Stimulated activated CD4-positive, alpha-beta T cell treated with anti-CD3 and anti-CD28 coated beads, Interleukin-12 subunit alpha, Interleukin-12 subunit beta, amount 100 ng/mL, for 48 hours (primary cell): Measurements from ENCODE around the gene DOCK1.

ENCODE experiments used
- DNase-seq, 3 donors: peaks; one replicate each; pipeline ENCODE4 v3.0.0-alpha.2; 2020; ENCODE audit warnings: low read depth in 2 of 3, low spot score in 1 of 3

DOCK1 gene

DNA sequence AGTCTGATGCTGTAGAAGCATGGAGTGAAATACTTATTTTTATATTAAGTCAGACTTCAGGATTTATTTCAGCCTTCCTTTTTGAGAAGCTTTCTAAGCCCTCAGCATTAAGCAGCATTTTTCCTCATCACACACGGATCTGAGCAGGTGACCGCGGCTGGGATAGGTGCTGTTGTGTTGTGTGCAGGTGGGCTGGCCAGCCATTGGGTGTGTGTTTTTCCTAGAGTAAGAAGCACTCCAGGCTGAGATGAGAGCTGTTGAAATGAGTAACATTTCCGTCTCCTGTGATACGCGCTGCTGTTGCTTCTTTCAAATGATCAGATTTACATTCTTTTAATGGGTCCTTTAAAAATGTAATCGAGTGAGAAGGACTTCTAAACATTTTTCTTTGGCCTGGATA is 227.2 kb downstream of the DOCK1 start:
- no peak for DNase-seq

DNA sequence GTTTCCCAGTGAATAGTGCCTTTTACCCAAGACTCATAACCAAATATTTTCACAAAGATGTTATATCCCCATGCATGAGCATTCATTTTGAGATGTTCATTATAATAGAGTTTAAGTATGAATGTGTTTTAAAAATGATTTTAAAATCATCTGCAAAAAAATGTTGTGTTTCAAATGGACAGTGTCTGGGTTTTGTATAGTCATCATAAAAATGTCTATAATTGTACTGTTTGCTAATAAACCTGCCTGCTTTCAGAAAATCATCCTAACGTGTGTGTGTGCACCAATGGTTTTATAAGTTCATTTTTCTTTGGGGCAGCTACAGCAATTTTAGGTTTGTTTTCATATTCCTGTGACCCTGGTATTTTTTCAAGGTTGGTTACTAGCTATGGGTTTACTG is 228.0 kb downstream of the DOCK1 start:
- no peak for DNase-seq

DNA sequence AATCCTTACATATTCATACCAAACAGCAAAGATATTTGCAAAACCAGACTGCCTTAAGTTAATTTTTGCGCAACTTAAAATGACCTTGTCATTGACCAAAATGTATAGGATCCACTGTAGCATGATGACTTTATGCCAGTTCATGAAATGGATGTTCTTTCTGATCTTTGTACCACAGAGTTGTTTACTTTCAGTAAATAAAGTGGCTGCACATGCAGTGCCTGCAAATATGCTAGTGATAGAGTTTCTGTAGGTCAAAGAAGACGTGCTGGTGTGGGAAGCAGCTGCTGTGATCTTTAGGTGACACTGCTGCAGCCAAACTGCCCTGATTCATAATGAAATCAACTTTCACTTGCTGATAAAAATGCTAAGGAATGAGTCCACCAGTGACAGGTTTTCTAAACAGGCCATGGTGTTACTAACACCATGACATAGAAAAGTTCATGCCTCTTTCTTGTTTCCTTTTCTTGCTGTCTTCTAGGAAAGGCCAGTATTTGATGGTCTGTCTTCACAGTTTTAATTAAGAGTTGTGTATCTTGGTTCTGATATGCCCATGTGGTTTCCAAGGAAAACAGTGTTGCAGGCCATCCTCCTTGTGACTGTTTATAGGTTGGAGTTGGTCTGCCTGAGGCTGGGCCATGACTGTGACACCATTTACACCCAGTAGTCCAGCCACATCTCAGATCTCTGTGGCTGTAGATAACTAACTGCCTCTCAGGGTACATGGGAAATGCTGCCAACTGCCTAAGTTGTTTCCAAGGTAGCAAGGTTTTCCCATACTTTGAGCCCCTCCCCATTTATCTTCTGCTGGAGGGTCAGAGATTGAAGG is 228.7 kb downstream of the DOCK1 start:
- no peak for DNase-seq

DNA sequence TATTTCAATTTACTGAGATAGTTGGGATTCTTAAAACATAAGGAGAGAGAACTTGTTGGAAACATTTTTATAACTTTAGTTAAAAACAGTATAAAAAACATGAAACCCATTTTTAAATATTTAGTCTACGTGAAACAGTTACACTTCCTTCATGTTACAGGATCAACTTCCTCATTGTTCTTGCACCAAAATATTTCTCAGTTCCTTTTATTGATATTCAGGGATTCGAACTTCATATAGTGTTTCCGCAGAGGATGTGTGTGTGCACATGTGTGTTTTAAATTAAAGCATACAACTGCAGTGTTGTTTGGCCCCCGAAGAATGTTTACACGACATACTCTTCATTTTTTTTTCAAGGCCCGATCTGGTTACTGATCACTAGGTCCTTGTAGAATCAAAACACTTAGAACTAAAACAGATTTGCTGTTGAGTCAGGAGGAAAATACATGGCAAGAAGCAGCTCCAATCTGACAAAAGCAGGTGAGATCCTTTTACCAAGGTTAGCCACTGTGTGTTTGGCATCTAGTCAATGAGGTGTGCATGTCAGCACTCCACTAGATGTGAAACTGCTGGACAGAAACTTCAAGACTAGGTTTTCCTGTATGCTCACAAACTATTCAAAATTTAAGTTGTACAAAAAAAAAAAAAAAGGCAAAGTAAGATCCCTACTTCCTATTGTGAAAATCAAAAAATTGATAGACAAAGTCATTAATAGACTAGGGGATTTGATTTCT is 230.8 kb downstream of the DOCK1 start:
- no peak for DNase-seq

DNA sequence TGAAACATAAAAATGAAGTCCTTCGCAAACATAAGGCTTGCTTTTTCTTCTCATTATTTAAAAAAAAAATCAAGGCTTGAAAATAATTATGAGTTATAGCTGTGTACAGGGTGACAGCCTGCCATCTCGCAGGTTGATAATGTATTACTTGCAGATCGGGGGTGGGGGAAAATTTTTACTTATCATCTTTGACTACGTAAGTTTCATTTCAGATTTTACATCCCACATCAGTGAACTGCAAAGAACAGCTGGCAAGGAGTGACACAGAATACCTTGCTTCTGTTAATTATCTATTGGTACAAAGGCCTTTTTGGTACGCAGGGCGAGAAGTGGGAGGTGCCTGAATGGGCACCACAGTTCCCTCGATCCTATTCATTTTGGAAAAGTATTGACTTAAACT is 232.2 kb downstream of the DOCK1 start:
- no peak for DNase-seq

DNA sequence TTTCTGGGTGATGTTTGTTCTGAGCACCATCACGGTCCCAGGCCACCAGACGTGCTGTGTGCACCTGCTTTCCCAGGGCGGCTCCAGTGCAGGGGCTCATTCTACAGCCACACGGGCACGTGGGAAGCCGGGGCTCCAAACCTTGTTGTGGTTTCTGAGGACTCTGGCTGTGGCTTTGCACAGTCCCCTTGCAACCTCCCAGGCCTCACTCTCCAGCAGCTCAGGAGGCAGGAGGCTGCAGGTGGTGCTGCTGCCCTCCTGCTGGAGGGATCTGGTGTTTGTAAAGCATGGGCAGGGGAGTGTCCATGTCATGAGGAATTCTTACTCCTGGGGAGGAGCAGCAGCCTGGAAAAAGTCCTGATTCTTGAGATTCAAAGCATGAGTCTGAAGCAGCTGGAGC is 236.9 kb downstream of the DOCK1 start:
- no peak for DNase-seq

DNA sequence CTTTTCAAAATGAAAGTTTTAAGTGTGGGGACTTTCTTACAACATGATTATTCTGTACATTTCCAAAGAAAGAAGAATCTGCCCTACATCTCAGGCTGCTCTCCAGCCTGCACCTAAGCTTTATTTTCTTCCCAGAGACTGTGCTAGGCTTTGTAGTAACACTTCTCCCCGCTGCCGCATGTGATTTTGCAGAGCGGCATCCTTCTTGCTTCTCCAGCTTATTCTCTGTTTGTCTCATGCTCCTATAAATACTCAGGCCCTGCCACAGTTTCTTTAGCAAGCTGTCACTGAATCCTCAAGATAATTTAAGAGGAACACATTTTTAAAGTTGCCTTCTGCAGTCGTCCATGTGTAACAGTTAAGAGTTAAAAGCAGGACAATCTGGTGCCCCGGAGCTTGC is 237.6 kb downstream of the DOCK1 start:
- no peak for DNase-seq

DNA sequence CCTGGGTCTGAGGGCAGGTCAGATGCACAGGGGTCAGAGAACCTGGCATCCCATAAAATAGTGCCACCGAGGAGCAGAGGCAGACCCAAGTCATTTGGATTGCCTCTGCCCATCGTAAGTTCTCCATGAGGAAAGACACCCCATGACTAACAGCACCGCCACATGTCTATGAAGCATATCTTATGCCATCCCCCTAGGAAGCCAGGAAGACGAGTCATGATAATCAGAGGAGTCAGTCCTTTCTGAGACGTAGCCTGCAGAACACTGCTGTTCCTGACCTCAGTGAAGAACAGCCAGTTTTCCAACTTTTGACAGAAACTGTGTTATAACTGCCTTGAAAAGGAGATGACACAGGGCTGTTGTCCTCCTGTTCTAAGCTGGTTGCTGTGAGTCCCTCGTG is 239.9 kb downstream of the DOCK1 start:
- no peak for DNase-seq

DNA sequence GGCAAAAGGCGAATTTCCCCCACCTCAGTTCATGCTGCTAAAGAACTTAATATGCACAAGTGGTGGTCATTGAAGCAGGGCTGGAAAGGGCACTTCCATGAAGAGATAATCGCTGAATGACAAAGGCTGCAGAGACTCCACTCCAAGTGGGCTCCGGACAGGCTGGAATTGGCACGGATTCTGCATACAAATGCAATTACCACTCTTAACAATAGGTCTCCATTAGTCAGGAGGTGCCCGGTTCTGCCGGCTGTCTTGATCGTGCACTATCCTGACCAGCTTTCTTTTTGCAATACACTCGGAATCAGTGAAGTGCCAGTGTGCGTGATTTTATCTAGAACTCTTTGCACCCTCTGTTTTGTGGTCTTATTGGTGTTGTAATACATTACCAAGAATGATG is 241.4 kb downstream of the DOCK1 start:
- DNase-seq, result no peak

DNA sequence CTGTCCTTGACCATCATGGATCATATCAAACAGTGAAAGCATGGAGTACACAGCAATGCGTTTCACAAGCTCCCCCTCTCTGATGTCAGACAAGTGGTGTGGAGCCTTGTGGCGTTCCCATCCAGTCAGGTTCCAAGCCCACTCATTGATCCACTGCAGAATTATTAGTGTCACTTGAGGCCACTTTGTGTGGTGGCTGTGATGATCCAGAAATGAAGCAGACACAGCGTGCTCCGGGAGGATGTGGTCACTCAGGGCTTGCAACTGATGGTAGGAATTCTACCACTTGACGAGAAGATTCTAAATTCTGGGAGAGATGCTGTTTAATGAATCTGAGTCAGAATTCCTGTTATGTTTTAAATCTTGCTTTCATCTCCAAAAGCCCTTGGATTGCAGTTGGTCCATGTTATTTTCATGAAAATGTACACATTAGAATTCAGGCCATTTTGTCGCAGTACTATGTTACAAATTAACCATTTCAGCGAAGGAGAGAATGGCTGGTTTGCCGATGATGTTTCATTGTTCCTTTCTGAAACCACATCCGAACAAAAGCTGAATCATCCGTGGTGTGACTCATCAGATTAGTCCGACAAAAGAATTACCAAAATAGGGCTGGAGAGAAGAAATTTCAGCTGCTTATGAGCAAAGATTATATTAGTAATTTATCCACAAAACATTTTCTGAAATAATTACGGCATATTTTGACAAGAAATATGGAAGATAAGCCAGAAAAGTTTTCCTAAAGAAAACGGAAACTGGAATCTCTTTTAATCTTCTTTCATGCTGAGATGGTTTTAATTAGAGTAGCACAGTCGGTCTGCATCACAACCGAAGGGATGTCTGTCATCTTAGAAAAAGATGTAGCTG is 243.1 kb downstream of the DOCK1 start:
- no peak for DNase-seq

DNA sequence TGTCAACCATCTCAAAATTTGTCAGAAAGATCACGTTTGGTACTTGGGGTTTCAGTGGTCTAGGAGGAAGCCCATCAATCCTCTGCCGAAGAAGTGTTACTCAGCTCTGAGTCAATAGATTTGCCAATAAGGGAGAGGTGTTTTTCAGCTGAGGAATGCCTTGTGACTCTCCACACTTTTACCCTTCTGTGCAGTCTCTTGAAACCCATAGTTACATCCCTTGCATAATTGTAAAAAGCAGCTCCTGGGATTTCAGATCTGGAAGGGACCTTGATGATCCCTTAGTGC is 243.6 kb downstream of the DOCK1 start:
- no peak for DNase-seq

DNA sequence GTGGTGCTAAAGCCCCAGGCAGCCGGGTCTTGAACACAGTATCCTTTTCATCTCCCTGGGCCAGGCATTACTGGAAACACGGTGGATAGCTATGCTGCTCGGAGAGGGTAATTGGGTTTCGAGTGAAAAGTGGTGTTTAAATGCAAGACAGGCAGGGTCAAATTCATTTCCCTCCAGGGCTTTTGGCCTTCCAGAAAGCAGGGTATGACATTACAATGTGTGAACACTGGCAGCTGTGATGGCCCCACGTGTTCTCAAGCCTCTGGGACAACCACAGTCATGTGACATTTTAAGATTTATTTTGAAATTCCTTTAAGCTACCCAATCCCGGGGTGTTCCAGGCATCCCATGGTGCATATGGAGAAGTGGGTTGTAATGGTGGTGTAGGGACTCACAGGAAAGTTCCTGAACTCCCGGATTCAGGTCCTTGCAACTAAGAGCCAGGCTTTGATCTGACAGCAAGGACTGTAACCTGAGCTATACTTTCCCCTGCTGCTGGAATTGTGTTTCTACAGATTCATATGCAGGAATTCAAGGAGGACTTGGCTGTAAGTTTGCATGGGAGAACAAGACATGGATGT is 244.4 kb downstream of the DOCK1 start:
- no peak for DNase-seq

DNA sequence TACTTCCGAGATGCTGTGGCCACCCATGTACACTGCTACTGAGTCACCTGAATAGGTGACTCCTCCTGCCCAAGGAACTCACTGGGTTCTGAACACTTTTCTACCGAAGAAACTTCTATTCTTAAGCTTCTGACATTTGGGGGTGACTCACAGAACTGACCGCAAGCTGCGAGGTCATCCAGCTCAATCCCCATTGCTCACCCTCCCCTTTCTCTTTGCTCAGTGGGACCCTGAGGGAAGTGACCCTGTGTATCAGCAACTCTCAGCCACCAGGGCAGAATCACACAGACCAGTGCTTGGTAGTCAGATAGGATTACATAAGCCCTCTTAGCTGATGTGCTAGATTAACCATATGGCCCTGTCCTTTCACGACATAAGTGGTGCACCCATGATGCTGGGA is 244.9 kb downstream of the DOCK1 start:
- DNase-seq, result no peak

DNA sequence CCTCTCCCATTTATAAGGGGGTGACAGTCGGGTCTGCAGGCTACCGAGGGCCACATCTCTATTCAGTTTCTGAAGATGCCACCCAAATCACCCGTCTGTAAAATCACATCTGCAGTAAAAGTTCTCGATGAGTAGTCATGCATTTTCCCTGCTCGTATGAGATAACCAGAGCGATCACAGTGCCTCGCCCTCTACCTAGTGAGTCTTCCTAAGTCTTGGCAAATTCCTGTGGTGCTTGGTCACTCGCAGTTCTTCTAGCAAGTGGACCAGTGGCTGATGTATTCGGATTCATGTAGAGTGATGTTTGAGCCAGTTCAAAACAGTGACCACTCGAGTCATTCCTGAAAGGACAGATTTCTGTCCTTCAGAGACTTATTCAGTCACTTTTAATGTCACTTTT is 246.3 kb downstream of the DOCK1 start:
- no peak for DNase-seq

DNA sequence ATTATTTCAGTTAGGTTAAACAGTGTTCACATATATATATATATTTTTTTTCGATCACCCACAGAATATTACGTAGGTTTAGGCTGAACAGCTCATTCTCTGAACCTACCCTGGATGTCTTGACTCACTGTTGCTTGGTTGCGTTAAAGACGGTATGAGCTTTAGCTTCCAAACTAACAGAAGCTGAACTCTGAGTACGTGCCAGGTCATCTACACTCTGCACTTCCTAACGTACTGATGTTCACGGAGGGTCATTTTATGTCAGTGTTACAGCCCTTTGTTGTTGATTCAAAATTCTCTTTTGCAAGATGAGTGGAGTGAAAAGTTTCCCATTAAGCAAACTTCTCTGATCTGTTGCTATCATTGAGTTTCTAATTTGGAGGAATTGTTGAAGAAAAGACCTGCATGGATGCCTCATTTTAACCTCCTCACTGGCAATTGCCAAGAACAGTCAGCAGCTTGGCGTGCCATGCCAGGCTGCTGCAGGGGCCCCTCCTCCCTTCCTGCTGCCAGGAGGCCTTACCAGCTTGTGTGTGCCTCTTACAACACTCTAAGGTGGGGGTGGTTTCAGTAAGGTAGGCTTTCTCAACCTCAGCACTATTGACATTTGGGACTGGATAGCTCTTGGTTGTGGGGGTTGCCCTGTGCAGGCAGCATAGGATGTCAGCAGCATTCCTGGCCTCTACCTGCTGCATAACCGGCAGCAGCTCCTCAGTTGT is 246.9 kb downstream of the DOCK1 start:
- no peak for DNase-seq

DNA sequence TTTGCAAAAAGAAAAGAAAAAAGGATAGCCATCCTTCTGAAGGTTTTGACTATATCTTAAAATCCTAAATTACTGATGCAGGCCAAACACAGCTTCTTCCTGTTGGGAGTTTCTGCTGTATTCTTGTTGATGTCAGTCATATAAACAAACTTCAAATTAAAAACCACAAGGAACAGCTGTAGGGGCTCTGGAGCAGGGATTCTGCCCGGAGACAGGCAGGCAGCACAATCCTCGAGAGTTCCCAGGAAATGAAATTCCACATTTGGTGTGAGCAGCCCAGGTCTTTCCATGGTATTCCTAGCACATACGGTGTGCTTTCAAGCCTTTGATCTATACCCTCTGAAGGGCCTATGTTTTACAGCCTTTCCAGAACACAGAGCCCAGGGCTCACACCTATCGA is 248.0 kb downstream of the DOCK1 start:
- no peak for DNase-seq

DNA sequence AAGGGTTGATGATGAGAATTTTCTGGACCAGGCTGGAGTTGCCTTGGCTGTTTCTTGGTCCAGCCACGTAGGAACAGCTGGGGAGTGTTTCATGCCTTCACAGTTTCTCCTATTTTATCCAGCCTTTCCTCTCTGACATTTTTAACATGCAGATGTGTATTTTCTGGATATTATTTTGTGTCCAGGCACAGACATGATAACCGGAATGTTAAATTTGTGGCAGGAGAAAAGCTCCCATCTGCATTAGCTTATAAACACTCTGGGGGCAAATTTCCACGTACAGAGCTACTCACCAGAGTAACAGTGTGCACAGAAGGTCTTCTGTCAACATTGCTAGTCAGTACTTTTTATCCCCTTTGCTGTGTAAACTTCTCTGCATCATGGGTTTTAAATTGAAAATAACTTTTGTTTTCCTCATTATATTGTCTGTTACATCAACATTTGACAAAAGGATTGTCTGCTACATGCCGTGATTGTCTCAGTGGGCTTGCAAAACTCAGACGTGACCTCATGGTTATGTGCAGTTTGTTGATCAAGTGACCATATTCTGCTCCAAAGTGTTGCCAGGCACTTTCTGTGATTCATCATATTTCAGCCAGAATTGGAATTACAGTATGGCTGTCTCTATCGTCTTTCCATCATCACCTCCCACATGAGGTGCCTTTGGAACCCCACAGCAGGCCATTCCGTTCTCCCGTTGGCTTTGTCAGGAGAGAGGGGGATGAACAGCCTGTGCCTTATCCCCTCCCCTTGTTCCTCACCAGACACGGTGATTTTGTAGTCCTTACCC is 249.8 kb downstream of the DOCK1 start:
- DNase-seq, result no peak

DNA sequence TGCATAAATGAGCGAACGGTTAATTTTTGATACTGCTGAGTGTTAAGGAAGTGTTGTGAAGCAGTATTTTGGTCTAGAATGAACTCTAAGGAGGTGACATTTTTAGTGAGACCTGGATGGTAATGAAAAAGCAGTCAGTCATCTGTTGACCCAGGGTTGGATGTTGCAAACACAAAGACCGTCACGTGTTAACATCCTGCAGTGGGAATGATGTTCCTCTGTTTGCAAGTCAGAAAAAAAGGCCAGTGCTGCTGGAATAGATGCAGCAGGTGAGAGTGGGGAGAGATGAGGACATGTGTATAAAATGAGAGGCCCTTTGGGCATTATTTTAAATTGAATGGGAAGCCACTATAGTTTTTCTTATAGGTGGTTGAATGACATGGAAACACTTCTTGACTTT is 251.9 kb downstream of the DOCK1 start:
- no peak for DNase-seq

DNA sequence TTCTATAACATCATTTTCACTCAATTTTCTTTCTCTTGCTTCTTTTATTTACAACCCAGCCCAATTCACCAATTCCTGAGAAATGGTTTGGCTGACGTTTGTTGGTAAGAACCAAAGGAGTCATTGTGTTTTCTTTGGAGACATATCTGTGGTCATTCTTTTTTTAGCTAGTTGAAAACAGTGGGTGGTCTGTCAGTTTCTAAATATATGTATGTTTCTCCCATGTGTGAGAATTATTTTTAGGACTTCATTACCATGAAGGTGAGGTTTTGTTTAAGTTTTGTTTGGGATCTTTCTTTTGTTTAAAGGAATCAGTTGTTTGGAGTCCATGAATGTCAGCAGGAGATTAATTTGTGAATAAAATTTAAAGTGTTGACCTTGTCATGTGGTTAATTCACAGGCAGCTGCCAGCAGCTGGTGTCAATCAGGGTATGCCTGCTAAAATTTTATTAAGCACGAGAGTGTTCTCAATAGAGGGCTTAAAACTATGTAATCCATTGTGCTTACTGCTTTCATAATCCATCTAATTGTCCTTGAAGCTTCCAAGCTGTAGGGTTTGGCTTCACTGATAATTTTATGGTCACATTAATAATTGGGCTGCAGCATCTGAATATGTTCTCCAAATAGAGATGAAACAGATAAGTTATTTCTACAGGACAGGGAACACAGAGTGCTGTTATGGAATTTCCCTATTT is 252.4 kb downstream of the DOCK1 start:
- DNase-seq, result no peak

DNA sequence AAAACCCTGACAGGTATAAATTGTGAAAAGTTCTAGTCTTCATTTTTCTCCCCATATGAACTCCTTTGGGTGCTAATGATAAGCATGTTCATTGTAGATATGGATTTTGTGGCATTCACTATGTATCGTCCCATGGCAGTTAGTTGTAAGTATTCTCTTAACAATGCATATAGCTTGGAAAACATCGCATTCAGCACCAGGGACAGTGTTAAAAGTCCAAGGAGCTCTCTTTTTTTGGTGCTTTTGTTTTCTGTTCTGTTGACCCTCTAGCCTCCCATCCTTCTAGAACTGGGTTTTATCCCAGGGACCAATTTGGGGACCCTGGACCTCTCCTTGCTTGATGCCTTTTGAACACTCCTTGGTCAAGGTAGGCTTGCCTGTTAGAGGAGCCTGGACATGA is 253.4 kb downstream of the DOCK1 start:
- no peak for DNase-seq
